ENCODE data around the gene ADGRB2. TPM values are rescaled to one million over a fixed set of nuclear protein-coding genes. Genes with fewer than 3 reads are reported as not detected.

The ADGRB2 gene
- total RNA-seq, 1 experiment from 2014 or later, result 12.3 TPM

DNA sequence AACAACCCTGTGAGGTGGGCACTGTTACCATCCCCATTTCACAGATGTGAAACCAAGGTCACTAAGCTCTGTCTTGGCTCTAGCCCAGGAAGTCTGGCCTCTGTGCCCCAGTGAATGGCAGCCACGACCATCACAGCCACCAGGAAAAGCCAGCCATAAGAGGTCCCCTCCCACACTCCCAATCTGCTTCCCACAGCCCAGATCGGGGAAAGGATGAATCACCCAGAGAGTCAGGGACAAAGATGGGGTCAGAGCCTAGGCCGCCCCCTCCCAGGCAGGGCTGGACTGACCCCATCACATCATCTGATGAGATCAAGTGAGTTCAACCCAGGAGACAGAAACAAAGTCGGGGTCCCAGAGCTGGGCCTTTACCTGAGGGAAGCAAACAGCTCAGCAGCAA lies 37.4 kb downstream of the ADGRB2 start:
- H2AFZ ChIP-seq (ENCODE audit: low read length), result no peak overlapping the region
- no peak for ATAC-seq

DNA sequence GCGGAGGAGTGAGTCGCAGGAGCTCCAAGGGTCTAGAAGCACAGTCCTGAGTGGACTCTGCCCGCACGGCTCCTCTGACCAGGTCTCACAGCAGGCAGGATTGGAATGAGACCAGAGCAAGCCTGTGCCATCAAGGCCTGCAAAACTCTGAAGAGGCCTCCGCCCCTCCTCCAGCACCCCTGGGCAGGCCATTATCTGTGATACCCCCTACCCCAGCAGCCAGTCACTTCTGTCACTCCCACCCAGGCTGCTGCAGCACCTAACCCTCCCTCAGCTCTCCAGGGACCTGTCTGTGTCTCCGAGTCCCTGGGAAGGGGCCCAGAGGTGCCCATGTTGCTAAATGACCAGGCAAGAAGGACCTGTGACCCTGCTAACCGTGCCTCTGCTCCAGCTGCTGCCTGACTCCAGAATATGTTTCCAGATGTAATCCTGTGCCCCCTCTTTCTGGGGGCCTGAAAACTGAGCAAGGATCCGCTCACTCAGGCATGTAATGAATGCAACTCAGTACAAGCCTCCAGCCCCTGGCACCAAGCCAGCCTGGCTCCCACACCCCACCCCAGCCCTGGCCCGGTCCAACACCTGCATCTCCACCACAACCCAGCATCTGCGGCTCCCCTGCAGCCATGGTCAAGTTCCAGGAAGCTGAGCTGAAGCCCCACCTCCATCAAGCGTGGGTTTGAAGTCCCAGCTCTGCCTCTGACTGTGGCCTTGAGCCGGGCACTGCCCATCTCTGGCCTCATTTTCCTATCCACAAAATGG lies 38.2 kb downstream of the ADGRB2 start:
- ChIA-PET CTCF (no interaction called here), POLR2A (ENCODE audit: unreplicated experiment) (no interaction called here)
- Histone ChIP-seq H3F3A (ENCODE audit: low read length, unreplicated experiment) (no peaks in the 10 kb centered on the region), H3K4me3 (ENCODE audit: low read length) (no peak overlapping the region), H3K4me2 (ENCODE audit: low read length) (no peak overlapping the region), H3K9me2 (replicated peaks; ENCODE audit: low read length) (no peaks in the 10 kb centered on the region), H3K4me1 (ENCODE audit: insufficient read depth, low read length) (no peaks in the 10 kb centered on the region), H3K27me3 (ENCODE audit: low read length) (no peaks in the 10 kb centered on the region), H3K36me3 (ENCODE audit: low read depth, low read length) (no peaks in the 10 kb centered on the region), H3K9me3 (ENCODE audit: low read length) (no peaks in the 10 kb centered on the region), H2AFZ (ENCODE audit: low read length) (no peak overlapping the region), H3K79me2 (ENCODE audit: low read length) (no peaks in the 10 kb centered on the region), H3K27ac (ENCODE audit: low read length) (no peak overlapping the region), H3K9ac (ENCODE audit: low read length) (no peak overlapping the region), H4K20me1 (ENCODE audit: low read length) (no peaks in the 10 kb centered on the region)
- DNase-seq, result no peak
- no peak for ATAC-seq
- TF ChIP-seq, protein P1, sequence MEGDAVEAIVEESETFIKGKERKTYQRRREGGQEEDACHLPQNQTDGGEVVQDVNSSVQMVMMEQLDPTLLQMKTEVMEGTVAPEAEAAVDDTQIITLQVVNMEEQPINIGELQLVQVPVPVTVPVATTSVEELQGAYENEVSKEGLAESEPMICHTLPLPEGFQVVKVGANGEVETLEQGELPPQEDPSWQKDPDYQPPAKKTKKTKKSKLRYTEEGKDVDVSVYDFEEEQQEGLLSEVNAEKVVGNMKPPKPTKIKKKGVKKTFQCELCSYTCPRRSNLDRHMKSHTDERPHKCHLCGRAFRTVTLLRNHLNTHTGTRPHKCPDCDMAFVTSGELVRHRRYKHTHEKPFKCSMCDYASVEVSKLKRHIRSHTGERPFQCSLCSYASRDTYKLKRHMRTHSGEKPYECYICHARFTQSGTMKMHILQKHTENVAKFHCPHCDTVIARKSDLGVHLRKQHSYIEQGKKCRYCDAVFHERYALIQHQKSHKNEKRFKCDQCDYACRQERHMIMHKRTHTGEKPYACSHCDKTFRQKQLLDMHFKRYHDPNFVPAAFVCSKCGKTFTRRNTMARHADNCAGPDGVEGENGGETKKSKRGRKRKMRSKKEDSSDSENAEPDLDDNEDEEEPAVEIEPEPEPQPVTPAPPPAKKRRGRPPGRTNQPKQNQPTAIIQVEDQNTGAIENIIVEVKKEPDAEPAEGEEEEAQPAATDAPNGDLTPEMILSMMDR (conservative IDR thresholded peaks at IDR 0.05; ENCODE audit: low read depth, low read length), result no peak
- TF ChIP-seq EZH2phosphoT487 (IDR thresholded peaks at IDR 0.05; ENCODE audit: borderline replicate concordance, low read length), result no peak
- no peak for TF ChIP-seq EZH2 (IDR thresholded peaks at IDR 0.05; ENCODE audit: low read length, unreplicated experiment)
- BruUV-seq (replicated peaks), result no TSS peak
- intact Hi-C loops (cut with micrococcal nuclease), result no loop called here

More for the DNA sequence above, 37.4 kb downstream of the ADGRB2 start:
- no peak overlapping the region for H3K27ac ChIP-seq (ENCODE audit: low read length)
- no peaks in the 10 kb centered on the region for H3K79me2 ChIP-seq (ENCODE audit: low read length)
- no peaks in the 10 kb centered on the region for H3K9me2 ChIP-seq (replicated peaks; ENCODE audit: low read length)
- no peak overlapping the region for H3K9ac ChIP-seq (ENCODE audit: low read length)
- no TSS peak for BruUV-seq (replicated peaks)
- TF ChIP-seq EZH2 (IDR thresholded peaks at IDR 0.05; ENCODE audit: low read length, unreplicated experiment), result no peak
- no peak for TF ChIP-seq EZH2phosphoT487 (IDR thresholded peaks at IDR 0.05; ENCODE audit: borderline replicate concordance, low read length)
- ChIA-PET POLR2A (ENCODE audit: unreplicated experiment) (no interaction called here), CTCF (no interaction called here)
- H3K27me3 ChIP-seq (ENCODE audit: low read length), result no peaks in the 10 kb centered on the region
- DNase-seq, result no peak
- no peaks in the 10 kb centered on the region for H4K20me1 ChIP-seq (ENCODE audit: low read length)
- intact Hi-C loops (cut with micrococcal nuclease), result no loop called here
- H3K4me1 ChIP-seq (ENCODE audit: insufficient read depth, low read length), result no peaks in the 10 kb centered on the region
- H3K4me3 ChIP-seq (ENCODE audit: low read length), result no peak overlapping the region
- H3K9me3 ChIP-seq (ENCODE audit: low read length), result no peaks in the 10 kb centered on the region
- H3F3A ChIP-seq (ENCODE audit: low read length, unreplicated experiment), result no peaks in the 10 kb centered on the region
- no peaks in the 10 kb centered on the region for H3K36me3 ChIP-seq (ENCODE audit: low read depth, low read length)
- H3K4me2 ChIP-seq (ENCODE audit: low read length), result no peak overlapping the region

DNA sequence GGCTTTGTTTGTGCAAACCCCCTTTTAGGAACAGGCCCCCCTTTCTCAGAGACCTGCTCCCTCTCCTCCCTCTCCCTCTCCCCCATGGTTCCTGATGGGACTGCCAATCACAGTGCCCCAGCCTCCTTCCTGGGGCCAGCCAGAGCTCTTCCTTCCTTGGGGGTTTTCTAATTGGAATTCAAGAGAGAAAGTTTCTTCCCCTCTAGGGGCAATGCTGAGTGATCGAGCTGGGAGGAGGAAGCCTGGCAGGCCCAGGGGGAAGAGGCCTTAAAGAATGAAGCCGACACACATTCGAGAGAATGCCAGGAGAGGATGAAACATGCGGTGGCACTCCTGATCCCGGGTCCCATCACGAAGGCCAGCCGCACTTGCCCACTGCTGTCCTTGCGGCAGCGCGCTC lies 39.0 kb downstream of the ADGRB2 start:
- H3K27ac ChIP-seq (ENCODE audit: low read length), result no peak overlapping the region
- no peaks in the 10 kb centered on the region for H3K4me1 ChIP-seq (ENCODE audit: insufficient read depth, low read length)
- POLR2A ChIA-PET (ENCODE audit: unreplicated experiment), result no interaction called here
- intact Hi-C loops (cut with micrococcal nuclease), result no loop called here
- H2AFZ ChIP-seq (ENCODE audit: low read length), result no peak overlapping the region
- no peaks in the 10 kb centered on the region for H3K9me2 ChIP-seq (replicated peaks; ENCODE audit: low read length)
- no peaks in the 10 kb centered on the region for H4K20me1 ChIP-seq (ENCODE audit: low read length)
- DNase-seq (no peak), ATAC-seq (no peak)
- H3K4me3 ChIP-seq (ENCODE audit: low read length), result no peak overlapping the region
- CTCF ChIA-PET, result no interaction called here
- no peaks in the 10 kb centered on the region for H3K27me3 ChIP-seq (ENCODE audit: low read length)
- H3K4me2 ChIP-seq (ENCODE audit: low read length), result no peak overlapping the region
- no peaks in the 10 kb centered on the region for H3K36me3 ChIP-seq (ENCODE audit: low read depth, low read length)
- no peak overlapping the region for H3K9ac ChIP-seq (ENCODE audit: low read length)
- no peaks in the 10 kb centered on the region for H3K9me3 ChIP-seq (ENCODE audit: low read length)
- no peaks in the 10 kb centered on the region for H3F3A ChIP-seq (ENCODE audit: low read length, unreplicated experiment)
- BruUV-seq (replicated peaks), result no TSS peak
- no peaks in the 10 kb centered on the region for H3K79me2 ChIP-seq (ENCODE audit: low read length)
- no peak for TF ChIP-seq EZH2phosphoT487 (IDR thresholded peaks at IDR 0.05; ENCODE audit: borderline replicate concordance, low read length)
- TF ChIP-seq, protein P1 (conservative IDR thresholded peaks at IDR 0.05; ENCODE audit: low read depth, low read length), result no peak
